Uterus (tissue), 4 donors: ENCODE results near the gene ENPP3. TPM values are rescaled to one million over a fixed set of nuclear protein-coding genes. Genes with fewer than 3 reads are reported as not detected.

Experiments used
- DNase-seq, 2 donors: peaks; one replicate each; pipeline ENCODE4 v3.0.0-alpha.2; 2019 to 2020
- H3K27ac ChIP-seq, 2 donors: fragments of 200-600 bp; sonication (generic); 1 replicate in 1 of 2; 2 replicates in 1 of 2; pipeline ENCODE4 v1.5.1; 2016 to 2018
- H3K27me3 ChIP-seq, 2 donors: fragments of 200-600 bp; sonication (generic); one replicate each; pipeline ENCODE4 v1.5.1; 2018 to 2019; ENCODE audit warnings: control low read depth in 1 of 2
- H3K36me3 ChIP-seq, 2 donors: fragments of 200-600 bp; sonication (generic); one replicate each; pipeline ENCODE4 v1.5.1; 2019; ENCODE audit warnings: control low read depth in 1 of 2
- H3K4me1 ChIP-seq, 2 donors: fragments of 200-600 bp; sonication (generic); one replicate each; pipeline ENCODE4 v1.5.1; 2018 to 2019; ENCODE audit warnings: control low read depth in 1 of 2
- H3K4me3 ChIP-seq, 2 donors: fragments of 200-600 bp; sonication (generic); 1 replicate in 1 of 2; 2 replicates in 1 of 2; pipeline ENCODE4 v1.5.1; 2018 to 2019; ENCODE audit warnings: mild to moderate bottlenecking in 1 of 2
- H3K9me3 ChIP-seq, 2 donors: fragments of 200-600 bp; sonication (generic); one replicate each; pipeline ENCODE4 v1.5.1; 2019; ENCODE audit warnings: control low read depth in 1 of 2
- POLR2A ChIP-seq, 2 donors: fragments of 450-650 bp; IDR thresholded peaks; one replicate each; pipeline ENCODE4 v1.6.1; 2016; ENCODE audit warnings: antibody characterized with exemption in 2 of 2, mild to moderate bottlenecking in 1 of 2, moderate library complexity in 1 of 2
- intact Hi-C: fragments of 100-400 bp; cut with DNase I; formaldehyde crosslinking; loops from one replicate; pipeline ENCODE4 v1.15.1; 2023; ENCODE audit warnings: low total_unique reads
- total RNA-seq, 4 donors: library from RNA; depleted of rRNA in 3 of 4; stranded (reverse); fragments of >200 nt in 3 of 4; gene quantifications; one replicate each; pipeline versions ENCODE4 v1.1.0 to v1.2.4, GENCODE V29; 2014 to 2023
- TF ChIP-seq, protein P1 (sequence below), 4 experiments: fragments of 200-600 bp in 2 of 4; fragments of 450-650 bp in 2 of 4; sonication (generic) in 2 of 4; IDR thresholded peaks; one replicate each; pipeline ENCODE4 v1.5.1; 2016 to 2019; ENCODE audit warnings: antibody characterized with exemption in 4 of 4, mild to moderate bottlenecking in 2 of 4, moderate library complexity in 1 of 4
- donor health status: DM: yes; HTN: yes; CAD: no.

Gene ENPP3
- total RNA-seq, 4 donors from 2014 or later, result 0.40 to 7.2 (median 4.2) TPM

DNA sequence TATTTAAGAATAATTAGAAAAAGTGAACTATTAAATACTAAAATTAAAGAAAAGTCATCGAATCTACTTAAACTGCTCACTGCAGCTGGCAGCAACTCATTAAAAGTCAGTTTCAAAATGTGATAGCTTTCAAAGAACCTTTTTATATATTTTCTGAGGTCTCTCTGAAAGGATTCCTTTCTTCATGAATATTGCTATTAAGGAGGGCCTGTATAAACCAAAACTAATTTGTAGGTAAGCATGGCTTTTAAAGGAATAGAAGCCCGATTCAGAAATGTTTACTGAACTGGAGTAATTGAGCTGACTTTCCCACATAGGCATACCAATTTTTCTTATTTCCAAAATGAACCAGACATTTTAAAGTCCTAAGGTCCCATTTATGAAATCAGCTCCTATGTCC is 129.5 kb downstream of the ENPP3 start:
- intact Hi-C loops, result no loop called here

DNA sequence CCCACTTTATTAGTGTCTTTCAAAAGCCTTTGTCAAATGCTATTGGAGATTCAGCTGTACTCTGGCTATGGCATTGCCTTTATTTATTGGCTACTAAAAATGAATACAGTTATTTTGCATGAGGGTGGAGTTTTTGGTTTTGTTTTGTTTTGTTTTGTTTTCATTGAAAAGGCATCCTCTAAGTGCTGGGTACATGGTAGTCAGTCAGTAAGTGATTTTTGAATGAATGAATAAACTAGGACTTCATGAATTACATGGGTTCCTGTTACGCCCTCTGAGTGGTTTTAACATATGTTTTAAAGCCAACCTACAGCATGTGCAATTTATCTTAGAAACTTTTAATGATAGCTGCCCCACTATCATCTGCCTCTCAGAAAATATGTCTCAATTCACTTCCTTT is 131.9 kb downstream of the ENPP3 start:
- TF ChIP-seq, protein P1, sequence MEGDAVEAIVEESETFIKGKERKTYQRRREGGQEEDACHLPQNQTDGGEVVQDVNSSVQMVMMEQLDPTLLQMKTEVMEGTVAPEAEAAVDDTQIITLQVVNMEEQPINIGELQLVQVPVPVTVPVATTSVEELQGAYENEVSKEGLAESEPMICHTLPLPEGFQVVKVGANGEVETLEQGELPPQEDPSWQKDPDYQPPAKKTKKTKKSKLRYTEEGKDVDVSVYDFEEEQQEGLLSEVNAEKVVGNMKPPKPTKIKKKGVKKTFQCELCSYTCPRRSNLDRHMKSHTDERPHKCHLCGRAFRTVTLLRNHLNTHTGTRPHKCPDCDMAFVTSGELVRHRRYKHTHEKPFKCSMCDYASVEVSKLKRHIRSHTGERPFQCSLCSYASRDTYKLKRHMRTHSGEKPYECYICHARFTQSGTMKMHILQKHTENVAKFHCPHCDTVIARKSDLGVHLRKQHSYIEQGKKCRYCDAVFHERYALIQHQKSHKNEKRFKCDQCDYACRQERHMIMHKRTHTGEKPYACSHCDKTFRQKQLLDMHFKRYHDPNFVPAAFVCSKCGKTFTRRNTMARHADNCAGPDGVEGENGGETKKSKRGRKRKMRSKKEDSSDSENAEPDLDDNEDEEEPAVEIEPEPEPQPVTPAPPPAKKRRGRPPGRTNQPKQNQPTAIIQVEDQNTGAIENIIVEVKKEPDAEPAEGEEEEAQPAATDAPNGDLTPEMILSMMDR (IDR thresholded peaks at IDR 0.05), result no peak
- no peak for TF ChIP-seq POLR2A (IDR thresholded peaks at IDR 0.05)
- Histone ChIP-seq H3K4me1 (no peaks in the 10 kb centered on the region), H3K4me3 (no peak overlapping the region), H3K36me3 (no peaks in the 10 kb centered on the region), H3K9me3 (no peaks in the 10 kb centered on the region), H3K27me3 (no peaks in the 10 kb centered on the region), H3K27ac (no peak overlapping the region)
- intact Hi-C loops, result no loop called here
- no peak for DNase-seq

More for the DNA sequence above, 129.5 kb downstream of the ENPP3 start:
- Histone ChIP-seq H3K27me3 (no peaks in the 10 kb centered on the region), H3K36me3 (no peaks in the 10 kb centered on the region), H3K9me3 (no peaks in the 10 kb centered on the region), H3K27ac (peak overlapping the region in 1 of 2 donors; percentile 12), H3K4me3 (no peak overlapping the region), H3K4me1 (no peaks in the 10 kb centered on the region)
- TF ChIP-seq, protein P1 (IDR thresholded peaks at IDR 0.05), result no peak
- no peak for TF ChIP-seq POLR2A (IDR thresholded peaks at IDR 0.05)
- no peak for DNase-seq

DNA sequence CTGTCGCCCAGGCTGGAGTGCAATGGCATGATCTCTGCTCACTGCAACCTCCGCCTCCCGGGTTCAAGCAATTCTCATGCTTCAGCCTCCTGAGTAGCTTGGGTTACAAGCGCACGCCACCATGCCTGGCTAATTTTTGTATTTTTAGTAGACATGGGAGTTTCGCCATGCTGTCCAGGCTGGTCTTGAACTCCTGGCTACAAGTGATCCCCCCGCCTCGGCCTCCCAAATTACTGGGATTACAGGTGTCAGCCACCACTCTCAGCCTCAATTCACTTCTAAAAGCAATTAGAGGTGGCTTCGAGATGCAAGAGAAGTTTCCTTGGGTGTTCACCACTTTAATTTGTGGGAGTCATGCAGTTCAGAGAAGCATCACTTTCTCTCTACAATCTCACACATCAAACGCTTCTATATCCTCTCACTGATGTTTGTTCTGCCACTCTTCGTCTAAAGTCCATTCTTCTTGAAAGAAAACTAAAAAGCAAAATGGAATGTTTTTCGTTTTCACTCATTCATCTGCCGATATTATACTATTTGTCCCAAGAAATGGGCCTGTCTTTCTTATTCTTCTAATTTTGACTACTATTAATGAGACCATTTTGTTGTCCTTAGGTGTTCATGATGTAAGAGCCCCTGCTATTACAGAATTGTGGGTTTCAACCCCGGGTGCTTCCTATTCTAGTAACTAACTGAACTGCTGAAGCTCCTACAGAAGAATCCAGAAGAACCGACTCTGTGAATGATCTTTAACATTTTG is 132.5 kb downstream of the ENPP3 start:
- no peaks in the 10 kb centered on the region for H3K9me3 ChIP-seq
- no peak overlapping the region for H3K27ac ChIP-seq
- H3K27me3 ChIP-seq, result no peaks in the 10 kb centered on the region
- intact Hi-C loops, result no loop called here
- no peak overlapping the region for H3K4me3 ChIP-seq
- TF ChIP-seq POLR2A (IDR thresholded peaks at IDR 0.05), result no peak
- TF ChIP-seq, protein P1 (IDR thresholded peaks at IDR 0.05), result no peak
- DNase-seq, result no peak
- no peaks in the 10 kb centered on the region for H3K4me1 ChIP-seq
- H3K36me3 ChIP-seq, result no peaks in the 10 kb centered on the region

DNA sequence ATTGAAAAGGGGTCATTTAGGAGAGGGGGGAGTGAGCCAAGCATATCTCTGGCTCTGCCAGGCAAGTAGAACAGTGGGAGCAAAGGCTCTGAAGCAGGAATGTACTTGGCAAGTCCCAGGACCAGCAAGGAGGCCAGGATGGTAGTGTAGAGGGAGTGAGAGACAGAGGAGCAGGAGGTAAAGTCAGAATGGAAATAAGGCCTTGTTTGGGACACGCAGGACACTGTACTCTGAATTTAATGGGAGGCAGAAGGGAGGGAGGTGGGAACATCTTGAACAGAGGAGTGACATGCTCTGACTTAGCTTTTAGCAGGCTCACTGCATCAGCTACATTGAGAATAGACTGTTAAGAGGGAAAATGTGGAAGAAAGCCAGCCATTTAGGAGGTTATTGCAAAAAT is 133.7 kb downstream of the ENPP3 start:
- Histone ChIP-seq H3K4me3 (no peak overlapping the region), H3K9me3 (no peaks in the 10 kb centered on the region), H3K36me3 (no peaks in the 10 kb centered on the region), H3K27ac (peak overlapping the region in 1 of 2 donors; percentile 11), H3K4me1 (no peaks in the 10 kb centered on the region), H3K27me3 (no peaks in the 10 kb centered on the region)
- intact Hi-C loops, result no loop called here
- TF ChIP-seq, protein P1 (IDR thresholded peaks at IDR 0.05), result no peak
- no peak for TF ChIP-seq POLR2A (IDR thresholded peaks at IDR 0.05)
- no peak for DNase-seq

DNA sequence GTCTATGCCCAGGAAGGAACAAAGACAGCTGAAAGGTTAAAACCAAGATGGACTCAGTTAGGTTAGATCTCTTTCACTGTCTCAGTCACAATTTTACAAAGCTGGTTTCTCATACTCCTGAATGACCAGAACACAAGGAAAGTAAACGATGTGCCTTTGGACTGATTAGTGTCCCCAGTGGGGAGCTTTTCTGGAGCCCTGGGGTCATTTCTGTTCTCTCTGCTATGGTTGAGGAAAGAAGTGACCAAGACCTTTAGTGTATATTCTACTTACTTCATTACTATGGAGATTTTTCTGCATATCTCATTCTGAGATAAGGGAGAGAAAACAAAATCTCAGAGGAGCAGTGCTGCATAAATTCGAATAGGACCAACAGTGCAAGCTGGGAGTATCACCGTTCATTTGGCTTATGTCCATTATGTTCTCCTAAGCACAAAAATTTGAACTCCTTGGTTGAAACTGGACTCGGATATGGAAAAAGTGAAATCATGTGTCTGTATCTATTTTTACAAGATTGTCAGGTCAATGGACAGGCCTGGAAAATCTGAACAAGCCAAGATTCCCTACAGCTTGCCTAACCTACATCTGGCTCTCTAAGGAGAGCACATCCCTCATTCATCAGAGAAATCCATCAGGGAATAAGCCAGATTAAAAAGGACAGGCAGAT is 136.3 kb downstream of the ENPP3 start:
- Histone ChIP-seq H3K9me3 (no peaks in the 10 kb centered on the region), H3K27me3 (no peaks in the 10 kb centered on the region), H3K27ac (peak overlapping the region; percentile 31 to 75), H3K4me3 (no peak overlapping the region), H3K4me1 (peaks cover 0 to under 1% of the 10 kb centered on the region in 2 donors), H3K36me3 (no peaks in the 10 kb centered on the region)
- no peak for DNase-seq
- intact Hi-C loops, result no loop called here
- no peak for TF ChIP-seq POLR2A (IDR thresholded peaks at IDR 0.05)
- TF ChIP-seq, protein P1 (IDR thresholded peaks at IDR 0.05), result no peak
